HG02642 (cell line): ENCODE results near the gene ANK2.

Source experiments
- ATAC-seq: cut with Tn5 transposase; IDR thresholded peaks from one replicate; pipeline ENCODE4 v1.9.1; 2021; ENCODE audit warnings: mild to moderate bottlenecking; ENCODE audit not compliant: unreplicated experiment, poor library complexity

Gene ANK2

DNA sequence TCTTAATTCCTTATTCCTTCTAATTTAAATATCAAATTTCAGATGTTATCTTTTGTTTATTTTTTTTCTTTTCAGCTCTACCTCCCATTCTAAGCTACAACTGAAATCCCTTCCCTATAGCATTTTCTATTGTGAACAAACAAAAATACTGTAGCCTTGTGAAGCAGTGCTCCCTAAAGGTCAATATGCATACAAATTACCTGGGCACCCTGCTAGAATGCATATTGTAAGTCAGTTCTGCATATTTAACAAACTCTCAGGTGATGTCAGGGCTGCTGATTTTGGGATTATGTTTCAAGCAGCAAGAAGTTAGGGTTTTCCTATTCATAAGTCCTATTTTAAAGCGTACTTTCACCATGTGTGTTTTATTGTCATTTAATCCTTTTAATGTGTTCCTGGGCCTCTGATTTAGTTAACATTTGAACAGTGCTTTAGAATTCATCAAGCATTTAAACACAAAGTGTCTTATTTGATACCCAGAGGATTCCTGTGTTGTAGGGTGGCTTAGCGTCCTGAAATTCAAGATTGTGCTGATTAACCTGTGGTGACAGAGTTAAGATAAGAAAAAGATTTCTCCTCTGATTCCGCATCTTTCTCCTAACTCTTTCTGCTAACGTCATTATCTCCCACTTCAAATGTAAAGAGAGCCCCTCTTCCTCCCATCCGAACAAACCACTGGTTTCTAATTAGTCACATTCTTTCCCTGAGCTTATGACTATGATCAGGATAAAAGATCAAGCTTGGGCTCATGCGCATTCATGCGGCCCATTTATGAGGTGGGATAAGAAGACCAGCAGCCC is 221.3 kb downstream of the ANK2 start:
- no peak for ATAC-seq

DNA sequence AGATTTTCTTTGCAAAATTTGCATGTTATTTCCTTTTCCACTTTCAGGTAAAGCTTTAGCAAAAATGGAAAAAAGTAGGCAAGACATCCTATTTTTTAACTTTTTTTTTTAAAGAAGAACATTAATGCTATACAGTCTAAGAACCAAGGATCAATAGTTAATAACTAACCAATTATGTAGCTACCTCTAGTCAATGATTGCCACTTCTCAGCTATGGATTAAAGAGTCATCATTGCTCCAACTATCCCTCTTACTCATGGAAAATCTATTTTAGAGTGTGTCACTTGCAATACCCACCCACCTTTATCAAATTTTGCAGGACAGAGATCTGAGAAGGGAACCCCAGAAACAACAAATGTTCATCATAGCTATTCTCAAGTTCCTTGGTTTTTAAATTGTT is 223.1 kb downstream of the ANK2 start:
- no peak for ATAC-seq

DNA sequence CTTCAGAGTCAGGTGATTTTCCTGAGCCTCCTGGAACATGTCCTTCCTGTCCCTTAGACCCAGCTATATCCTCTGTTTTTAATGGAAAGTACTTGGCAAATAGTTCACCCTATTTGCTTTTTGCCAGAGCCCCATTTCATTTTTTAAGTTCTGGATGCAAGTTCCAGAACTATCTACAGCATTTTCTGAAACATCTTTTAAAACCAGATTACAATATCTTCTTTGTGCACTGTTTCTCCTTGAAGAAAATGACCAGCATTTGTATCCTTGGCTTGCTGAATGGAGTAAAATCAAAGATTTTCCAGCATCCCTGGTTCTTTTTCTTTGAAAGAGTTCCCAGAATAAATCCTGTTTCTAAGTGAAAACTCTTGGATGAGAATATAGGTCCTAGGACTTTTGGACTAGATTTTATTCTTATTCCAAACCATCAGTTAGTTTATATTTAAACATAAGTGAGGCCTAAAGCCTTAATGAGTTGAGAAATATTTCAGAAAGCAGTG is 224.3 kb downstream of the ANK2 start:
- no peak for ATAC-seq

DNA sequence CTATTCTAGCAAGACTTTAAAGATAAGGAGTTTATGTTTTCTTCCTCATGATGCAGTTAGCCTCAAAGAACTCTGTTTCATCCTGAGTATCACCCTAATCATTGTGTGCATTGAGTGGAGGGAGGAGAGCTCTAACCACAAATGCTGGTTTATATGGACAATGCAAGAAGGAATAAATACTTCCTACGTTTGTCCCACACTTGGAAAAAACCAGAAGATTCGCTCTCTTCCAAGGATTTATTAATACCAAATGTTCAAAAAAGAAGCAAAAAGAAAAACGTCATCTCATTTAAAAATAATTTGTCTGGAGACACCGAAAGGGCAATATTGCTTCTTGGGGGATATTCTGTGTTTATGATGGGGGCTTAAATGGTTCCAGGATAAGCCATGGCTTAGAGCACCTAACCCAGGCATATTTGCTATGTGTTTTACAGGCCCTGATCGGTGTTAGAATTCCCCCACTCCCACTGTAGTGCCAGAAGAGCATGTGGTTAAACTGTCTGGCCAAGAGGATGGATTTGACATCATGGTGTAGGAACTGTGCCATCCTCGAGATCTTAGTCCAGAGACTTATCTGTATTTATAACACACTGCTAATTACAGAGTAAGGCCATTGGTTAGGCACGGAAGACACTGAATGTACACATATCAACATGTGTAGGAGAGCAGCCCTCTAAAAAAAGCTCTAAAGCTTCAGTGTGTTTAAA is 227.2 kb downstream of the ANK2 start:
- ATAC-seq, result no peak

DNA sequence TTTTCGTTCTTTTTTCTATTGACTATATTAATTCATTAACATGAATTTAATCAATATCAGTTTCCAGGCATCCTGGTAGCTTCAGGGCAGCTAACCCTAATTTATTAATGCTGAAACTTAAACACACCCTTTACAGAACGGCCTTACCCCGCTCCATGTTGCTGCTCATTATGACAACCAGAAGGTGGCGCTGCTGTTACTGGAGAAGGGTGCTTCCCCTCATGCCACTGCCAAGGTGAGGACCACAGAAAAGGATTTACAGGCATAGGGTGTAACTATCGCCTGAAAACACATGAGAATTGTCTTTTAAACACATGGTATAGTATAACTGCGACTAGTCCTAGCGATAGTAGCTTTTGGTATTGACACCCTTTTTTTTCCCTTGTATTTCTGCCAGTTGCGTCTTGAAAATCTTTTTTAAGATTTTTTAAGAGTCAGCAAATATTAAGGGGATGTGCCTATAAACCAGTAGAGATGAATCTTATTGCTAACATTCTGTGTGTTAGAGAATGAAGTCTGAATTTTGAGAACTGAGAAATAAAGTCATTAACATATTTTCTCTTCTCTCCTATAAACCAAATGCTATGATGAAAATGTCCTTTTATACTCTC is 229.0 kb downstream of the ANK2 start:
- ATAC-seq, result peak; percentile 99

DNA sequence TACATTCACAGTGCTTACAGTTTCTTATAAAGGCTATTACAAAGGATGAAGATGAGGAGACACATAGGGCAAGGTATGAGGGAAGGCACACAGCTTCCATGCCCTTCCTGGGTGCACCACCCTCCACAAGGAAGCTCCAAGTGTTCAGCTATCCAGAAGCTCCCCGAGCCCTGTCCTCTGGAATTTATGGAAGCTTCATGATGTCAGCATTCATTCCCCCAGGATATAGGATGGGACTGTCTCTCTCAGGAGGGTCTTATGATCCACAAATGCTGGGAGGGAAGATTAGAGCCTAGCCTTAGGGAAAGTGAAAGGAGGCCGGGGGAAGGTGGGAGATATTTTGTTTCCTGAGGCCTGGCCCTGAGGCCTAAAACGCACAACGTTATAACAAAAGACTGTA is 236.0 kb downstream of the ANK2 start:
- no peak for ATAC-seq

DNA sequence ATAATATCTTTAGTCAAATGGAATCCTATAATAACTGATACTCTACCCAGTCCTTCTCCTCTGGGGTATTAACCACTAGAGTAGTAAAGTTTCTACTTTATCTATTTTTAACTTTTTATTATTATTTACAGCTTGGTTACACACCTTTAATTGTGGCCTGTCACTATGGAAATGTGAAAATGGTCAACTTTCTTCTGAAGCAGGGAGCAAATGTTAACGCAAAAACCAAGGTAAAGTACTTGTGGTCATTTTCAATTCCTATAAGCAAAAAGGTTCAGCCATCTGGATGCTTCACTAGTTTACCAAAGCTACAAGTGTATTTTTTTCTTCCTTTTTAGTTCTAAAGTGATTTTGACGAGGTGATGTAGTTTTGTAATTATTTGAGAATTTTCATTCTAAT is 238.8 kb downstream of the ANK2 start:
- no peak for ATAC-seq

DNA sequence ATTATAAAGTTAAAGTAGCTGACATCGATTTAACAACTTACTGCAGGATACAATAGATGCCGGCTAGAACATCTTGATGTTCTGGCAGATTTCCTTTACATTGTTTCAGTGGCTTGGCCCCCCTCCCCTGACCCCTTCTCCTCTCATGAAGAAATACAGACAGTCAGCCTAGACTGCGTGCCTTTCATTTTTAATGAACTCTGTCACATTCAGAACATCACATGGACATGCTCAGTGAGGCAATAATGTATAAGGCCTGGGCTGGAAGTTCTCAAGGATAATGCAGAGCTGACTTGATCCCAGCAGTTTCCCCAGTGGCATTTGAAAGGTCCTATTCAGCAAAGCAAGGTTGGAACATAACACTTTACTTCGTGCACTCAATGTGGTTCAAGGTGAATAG is 239.2 kb downstream of the ANK2 start:
- no peak for ATAC-seq

DNA sequence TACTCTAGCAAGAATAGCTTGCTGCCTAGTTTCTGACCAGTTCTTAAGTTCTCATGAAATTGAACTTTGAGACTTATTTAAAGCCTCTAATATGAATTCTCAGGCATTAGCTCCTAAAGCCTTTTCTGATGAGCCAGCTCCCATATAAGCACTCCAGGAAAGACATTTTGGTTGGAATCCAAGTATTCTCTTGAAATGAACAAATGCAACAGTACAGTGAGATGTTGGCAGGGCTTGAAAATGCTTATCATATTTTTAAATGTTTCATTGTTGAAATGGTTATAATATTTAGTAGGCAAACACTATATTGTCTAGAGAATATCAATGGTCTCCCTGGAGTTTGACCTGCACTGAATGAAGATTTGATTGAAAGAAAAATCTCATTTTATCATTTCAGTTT is 240.3 kb downstream of the ANK2 start:
- ATAC-seq, result no peak

DNA sequence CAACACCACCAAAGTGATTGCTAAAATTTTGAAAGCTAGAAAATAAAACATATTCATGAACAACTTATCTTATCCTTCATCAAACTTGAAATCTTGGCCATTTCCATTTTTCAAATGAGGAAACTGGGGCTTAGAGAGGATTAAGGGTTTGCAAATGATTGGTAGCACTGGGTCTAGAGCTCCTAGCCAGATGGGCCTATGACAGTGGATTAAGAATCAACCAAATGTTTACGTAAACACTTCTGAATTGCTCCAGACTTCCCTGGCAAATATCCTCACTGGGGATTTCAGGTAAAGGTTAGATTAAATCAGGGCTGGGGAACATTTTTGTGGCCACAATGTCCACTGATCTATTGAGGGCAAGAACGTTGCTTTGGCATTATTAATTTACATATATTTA is 241.2 kb downstream of the ANK2 start:
- ATAC-seq, result no peak

DNA sequence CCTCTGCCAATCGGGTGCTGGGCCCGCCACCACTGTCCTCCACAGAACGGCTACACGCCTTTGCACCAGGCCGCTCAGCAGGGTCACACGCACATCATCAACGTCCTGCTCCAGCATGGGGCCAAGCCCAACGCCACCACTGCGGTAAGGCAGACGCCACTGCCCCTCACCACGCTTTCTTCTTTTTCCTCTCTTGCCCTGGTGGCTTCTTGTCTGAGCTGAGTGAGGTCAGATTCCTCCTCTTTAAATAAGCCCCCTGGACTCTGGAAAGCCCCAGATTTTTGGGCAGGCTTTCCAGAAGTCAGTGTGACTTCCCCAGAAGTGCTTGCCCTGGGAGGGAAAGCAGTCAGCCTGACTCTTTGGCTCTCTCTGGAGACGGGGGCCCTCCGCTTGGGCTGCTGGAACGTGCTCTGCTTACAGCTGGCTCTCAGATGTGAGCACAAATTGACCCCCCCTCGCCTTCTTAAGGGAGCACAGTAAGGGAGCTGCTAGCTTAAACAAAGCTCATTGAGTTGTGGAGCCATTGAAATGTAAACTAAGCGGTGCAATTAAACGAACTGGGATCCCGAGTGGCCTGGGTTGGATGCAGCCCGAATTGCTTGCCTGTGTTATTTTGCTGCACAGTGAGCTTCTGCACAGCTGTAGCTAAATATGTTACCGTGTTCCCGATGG is 243.1 kb downstream of the ANK2 start:
- ATAC-seq, result no peak

DNA sequence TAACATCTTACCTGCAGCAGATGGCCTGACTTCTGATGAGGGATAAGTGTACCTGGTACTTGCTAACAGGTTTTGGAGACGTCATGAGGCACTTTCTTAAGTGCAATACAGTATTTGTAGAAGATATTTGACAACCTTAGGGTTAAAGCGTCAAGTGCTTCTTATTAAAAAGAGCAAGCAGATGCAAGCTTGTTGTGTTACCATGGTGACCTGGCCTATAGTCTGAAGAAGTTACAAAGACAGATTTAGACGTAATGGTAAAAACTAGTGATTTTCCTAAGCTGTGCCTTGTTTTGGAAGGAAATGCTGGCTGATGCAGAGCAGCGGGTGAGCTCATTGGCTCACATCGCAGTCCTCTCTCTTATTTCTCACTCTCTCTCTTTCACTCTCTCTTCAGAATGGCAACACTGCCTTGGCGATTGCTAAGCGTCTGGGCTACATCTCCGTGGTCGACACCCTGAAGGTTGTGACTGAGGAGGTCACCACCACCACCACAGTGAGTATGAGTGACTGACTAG is 243.6 kb downstream of the ANK2 start:
- ATAC-seq, result no peak

DNA sequence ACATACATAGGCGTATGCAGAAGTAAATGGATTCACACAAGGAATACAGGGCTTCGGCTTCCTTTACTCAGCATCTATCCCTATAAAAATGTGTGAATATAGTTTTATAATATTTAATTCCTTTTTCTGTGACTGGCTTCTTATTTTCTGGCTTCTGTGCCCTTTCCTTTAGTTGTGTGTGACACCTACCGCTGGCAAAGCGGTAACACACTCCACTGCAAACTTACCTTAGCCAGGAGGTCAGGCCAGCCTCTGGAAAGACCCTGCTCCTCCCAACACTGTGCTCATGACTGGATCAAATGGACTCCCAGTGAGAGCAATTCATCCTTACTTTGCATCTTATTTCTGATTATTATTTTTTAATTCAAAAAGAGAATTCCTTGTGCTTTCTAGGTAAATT is 244.2 kb downstream of the ANK2 start:
- ATAC-seq, result no peak

DNA sequence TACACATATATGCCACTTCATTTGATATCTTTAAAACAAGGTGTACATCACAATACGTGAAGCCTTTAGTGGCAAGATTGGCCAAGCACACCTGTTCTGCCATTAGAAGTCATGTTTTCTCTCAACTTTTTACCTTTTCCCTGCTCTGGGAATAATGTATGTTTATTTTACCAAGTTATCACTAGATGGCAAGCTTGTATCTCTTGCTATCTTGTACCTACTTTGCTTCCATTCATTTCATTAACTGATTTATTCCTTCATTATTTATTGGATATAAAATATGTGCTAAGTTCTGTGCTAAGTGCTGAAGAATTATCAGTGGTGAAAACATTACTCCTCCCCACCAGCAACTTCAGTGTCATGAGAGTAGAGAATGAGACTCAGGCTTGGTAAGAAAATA is 245.5 kb downstream of the ANK2 start:
- no peak for ATAC-seq

DNA sequence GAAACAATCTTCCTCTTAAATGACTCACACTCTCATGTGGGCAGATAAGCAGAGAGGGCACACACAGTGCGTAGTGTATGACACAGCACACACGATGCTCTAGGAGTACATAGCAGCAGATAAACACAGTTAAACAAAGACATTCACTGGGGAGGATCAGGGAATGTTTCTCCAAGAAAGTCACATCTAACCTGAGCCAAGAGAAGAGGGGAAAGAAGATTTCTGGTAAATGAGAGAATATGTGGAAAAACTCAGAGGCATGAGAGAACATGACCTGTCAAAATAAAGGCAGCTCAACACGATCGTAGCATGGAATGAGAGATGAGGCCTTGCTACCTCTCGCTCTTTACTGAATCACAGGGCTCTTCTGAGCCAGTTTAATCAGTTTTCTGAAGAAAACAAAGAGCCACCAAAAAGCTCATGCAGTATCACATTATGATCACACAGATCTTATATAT is 251.0 kb downstream of the ANK2 start:
- ATAC-seq, result no peak

DNA sequence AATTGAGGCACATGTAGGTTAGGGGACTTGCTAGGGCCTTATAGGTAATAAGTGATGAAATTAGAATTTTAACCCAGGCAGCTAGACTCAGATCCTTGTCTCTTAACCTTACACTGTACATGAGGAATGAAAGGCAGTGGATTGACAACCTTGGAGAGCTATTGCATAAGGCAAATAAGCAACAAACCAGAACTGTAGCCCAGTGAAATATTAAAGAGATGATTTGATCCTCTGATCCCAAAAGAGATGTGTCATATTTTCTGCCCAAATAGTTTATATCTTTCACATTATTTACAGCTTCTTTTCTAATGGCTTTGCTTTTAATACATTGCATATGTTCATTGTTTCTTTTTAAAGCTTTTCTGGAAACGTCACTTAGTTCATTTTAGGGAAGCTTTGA is 252.6 kb downstream of the ANK2 start:
- ATAC-seq, result no peak

DNA sequence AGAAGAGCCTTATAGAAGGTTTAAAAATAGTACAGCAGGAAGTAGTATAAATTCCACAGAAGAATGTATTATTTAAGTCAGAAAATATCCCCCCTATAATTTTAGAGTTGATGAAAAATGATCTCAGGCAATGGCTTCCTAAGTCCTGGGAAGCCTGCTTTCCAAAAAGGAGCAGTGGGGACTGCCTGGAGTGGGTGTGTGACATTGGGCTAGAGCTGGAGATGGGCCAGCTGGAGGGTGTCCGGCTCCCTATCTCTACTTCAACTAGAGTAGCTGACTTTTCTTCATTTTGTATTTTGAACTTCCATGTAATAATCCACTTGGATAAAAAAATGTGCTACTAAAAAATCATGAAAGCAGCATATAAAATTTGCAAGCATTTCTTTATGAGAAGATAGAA is 253.9 kb downstream of the ANK2 start:
- no peak for ATAC-seq

DNA sequence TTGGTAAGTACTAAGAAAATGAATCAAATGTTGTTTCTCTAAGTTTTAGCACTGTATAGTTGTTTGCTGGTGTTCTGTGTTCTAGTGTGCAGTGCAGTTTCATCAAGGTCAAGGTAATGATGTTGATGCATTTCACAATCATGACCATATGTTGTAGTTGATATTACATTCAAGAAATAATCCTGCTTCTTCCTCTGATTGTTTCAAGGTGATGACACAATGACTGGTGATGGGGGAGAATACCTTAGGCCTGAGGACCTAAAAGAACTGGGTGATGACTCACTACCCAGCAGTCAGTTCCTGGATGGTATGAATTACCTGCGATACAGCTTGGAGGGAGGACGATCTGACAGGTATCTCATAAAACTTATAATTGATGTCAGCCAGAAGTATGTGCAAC is 261.6 kb downstream of the ANK2 start:
- ATAC-seq, result no peak

DNA sequence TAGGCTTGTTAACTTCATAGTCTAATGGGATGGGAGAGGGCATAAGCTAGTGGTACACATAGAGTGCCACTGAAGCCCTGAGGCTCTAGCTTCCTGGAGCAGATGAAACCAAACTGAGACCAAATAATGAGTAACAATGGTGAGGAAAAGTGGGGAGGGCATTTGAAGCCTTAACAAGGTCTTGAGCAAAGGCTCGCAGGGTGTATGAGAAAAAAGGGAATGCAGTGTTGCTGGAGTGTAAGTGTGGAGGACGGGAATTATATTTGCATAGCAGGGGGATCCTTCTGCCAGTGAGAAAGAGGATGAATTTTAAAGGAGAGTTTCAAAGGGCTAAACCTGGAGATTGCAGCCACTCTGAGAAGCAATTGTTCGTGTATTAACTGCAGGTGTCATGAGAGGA is 263.1 kb downstream of the ANK2 start:
- no peak for ATAC-seq

DNA sequence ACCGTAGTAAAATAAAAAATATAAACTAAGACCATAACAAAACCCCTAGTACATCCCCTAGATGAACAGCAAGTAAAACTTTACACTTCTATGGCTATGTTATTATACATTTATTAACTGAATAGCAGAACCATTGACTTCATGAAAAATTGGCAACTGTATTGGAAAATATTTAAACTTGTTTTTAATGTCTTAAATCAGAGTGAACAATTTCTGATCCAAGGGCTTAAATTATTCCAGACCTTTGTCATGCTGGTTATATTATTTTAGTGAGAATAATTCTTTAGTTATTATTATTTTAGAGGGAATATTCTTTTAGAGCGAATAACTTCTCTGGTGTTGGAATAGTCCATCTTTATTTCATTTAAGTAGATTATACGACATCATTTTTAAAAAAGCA is 265.0 kb downstream of the ANK2 start:
- ATAC-seq, result no peak

DNA sequence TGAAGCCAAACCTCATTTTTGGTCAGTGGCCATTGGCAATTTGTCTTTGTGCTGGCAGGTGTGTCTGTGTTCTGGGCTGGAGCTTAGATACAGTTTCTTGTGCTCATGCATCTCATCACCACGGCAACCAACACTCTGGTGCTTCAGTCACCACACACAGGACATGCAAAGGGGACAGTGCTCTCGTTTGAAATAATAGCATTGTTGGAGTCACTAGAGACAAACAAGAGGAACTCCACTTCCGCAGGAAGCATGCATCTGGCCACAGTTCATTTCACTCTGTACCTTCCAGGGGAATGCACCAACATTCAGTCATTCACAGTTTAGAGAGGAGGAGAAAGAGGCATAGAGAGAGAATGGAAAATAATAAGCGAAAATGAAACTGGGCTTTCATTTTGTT is 267.4 kb downstream of the ANK2 start:
- peak; percentile 98 for ATAC-seq
